Measurements from ENCODE around the gene ANP32B.

ANP32B gene

DNA sequence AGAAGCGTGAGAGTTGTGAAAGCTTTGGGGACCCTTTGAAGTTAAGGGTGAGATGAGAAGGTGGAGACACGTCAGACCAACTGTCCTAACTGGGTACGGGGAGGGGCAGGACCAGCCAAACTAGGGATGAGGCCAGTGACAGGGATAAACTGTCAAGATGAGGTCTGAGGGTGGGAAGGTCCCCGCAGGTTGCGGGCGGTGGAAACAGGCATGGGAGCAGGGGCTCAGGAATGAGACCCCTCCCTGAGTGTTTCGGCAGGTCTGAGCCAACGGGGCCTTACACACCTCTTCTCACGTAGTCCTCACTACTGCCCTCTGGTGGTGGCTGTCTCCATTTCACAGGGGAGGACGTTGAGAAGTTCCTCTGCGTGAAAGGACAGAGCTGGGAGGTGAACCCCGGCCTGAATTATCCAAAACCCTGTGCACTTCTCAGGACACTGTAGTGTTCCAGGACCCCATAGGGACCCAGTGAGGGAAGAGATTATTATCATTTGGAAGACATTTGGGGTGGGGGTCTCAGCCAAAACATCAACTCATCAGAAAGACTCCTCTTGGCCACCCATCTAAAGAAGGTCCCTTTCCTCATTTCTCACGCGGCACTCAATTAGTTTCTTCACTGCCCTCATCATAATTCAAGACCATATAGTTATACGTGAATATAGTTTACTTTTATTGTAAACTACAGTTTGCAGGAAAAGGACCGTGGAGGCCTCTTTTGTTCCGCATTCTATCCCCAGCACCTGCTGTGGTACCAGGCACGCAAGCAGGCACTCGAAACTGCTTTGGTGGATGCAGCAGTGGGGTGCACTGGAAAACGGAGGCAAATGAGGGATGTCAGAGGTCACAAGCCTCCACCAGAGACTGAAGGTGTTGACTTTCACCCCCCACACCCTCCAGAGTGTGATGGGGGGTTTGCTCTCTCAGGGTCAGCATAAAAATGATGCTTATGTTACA lies 51.7 kb downstream of the ANP32B start:
- DNase-seq = no peak

DNA sequence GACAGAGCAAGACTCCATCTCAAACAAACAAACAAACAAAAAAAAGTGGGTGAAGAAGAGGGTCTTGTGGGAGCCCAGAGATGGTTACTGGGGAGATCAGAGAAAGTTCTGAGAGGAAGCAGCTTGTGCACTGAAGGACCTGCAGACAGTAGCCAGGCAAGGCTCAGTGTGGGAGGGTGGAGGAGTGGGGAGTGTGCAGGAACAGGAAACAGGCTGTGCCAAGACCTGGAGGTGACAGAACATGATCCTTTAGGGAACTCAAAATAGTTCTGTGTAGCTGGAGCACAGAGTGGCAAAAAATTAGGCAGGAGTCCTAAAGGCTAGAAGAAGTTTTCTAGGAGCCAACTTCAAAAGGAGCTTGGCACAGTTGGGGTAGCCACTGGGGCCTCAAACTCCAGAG lies 54.2 kb downstream of the ANP32B start:
- no peak for DNase-seq

DNA sequence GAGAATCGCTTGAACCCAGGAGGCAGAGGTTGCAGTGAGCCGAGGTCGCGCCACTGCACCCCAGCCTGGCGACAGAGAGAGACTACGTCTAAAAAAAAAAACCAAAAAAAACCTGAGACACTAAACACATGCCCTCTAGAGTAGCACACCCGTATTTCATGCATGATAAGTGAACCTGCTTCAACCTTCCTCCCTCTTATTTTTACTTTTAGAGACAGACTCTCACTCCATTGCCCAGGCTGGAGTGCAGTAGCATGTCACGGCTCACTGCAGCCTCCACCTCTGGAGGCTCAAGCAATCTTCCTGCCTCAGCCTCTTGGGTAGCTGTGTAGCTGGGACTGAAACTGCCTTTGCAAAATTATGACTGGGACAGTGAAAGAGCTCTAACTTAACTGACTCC lies 55.8 kb downstream of the ANP32B start:
- DNase-seq = no peak

DNA sequence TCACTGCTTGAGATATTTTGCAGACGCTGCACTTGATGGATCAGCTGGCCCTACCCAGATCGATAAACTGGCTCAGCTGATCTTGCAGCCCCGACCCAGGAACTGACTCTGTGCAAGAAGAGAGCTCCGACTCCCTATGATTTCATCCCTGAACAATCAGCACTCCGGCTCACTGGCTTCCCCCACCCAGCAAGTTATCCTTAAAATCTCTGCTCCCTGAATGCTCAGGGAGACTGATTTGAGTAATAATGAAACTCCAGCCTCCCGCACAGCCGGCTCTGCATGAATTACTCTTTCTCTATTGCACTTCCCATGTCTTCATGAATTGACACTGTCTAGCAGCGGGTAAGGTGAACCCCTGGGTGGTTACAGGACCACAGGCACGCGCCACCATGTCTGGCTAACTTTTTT lies 56.5 kb downstream of the ANP32B start:
- no peak for DNase-seq

GRCh38 chr9:98040212-98040611 lies 57.1 kb downstream of the ANP32B start:
- no peak for DNase-seq

- DNase-seq = no peak
These were observed 60.8 kb downstream of the ANP32B start for GRCh38 chr9:98043915-98044314.

DNA sequence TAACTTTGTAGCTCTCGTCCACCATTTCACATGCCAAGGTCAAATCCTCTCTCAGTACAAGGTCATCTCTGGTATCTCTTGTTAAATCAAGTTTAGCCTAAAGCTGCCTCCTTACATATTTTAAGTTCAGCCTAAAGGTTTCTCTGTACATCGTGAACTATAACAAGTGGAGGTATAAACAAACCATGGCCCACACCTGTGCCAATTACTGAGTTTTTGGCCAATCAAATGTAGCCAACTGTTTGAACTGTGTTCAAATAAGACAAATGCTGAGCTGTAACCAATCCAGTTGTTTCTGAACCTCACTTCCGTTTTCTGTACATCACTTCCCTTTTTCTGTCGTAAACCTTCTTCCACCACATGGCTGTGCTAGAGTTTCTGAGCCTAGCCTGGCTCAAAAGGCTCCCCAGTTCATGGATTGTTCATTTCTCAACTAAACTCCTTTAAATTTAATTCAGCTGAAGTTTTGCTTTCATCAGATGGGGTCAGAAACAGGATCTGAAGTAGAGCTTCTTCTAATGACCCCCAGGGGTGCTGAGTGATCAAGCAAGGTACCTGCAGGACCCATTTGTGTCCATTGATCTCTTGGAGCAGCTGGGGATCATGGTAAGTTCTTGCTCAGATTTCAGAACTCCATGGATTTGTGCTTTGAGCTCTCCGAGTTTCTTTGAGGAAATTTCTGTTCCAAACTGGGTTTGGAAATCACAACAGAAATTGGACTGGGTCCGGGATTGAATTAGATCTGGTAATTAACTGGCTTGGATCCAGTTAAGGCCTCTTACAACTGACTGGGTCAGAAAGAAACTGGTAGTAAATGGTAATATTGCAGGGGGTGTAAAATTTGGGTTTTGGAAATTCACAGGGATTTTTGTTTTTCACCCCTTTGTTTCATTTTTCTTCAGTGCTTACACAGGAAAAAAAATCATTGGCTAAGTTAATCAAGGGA lies 62.4 kb downstream of the ANP32B start:
- no peak for DNase-seq

DNA sequence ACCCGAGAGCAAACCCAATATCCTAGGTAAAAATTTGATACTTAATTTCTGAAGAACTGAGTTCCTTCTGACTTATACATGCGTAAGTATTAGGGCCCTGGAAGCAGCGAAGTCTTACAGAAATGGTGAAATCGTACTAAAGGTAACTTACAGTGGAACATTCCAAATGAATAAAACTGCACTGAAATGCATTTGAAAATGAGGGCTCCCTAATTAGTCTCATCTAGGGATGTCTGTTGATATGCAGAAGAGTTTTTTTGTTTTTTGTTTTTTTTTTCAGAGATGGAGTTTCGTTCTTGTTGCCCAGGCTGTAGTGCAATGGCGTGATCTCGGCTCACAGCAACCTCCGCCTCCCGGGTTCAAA lies 63.0 kb downstream of the ANP32B start:
- DNase-seq = no peak

DNA sequence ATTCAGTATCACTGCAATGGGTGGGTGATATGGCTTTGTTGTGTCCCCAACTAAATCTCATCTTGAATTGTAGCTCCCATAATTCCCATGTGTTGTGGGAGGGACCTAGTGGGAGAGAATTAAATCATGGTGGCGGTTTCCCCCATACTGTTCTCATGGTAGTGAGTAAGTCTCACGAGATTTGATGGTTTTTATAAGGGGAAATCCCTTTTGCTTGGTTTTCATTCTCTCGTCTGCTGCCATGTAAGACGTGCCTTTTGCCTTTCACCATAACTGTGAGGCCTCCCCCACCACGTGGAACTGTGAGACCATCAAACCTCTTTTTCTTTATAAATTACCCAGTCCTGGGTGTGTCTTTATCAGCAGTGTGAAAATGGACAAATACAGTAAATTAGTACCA lies 63.9 kb downstream of the ANP32B start:
- no peak for DNase-seq

DNA sequence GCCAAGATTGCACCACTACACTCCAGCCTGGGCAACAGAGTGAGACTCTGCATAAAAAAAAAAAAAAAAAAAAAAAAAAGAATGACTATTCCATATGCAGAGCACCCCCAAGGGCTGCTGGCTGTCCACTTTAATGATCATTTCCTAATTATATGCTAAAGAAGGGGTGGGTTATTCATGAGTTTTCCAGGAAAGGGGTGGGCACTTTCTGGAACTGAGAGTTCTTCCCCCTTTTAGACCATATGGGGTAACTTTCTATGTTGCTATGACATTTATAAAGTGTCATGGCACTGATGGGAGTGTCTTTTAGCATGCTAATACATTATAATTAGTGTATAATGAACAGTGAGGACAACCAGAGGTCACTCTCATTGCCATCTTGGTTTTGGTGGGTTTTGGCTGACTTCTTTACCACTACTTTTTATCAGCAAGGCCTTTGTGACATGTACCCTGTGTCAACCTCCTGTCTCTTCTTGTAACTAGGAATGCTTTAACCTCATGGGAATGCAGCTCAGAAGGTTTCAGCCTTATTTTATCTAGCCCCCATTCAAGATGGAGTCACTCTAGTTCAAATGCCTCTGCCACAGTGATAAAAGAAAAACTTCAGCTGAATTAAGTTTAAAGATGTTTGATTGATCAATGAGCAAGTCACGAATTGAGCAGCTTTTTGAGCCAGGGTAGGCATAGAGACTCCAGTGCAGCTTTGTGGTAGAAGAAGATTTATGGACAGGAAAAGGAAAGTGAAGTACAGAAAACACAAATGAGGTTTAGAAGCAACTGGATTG lies 66.3 kb downstream of the ANP32B start:
- DNase-seq = no peak

DNA sequence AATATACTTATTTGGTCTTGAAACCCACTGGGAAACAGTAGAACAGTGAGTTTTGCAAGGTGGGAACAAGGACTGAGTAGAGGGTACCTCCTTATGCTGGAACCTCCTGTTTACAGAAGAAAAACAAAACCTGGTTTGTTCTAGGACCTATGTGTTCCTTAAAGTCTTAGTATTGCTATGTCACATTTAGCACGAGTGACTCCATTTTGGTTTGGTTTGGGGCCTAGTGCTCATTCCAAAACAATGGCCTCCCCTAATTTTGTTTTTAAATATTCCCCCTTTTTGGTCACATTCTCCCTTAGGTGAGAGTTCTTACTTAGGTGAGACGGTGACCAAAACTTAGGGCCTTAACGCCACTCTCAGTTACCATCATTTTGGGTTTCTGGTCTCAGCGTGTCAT lies 67.2 kb downstream of the ANP32B start:
- DNase-seq = no peak

DNA sequence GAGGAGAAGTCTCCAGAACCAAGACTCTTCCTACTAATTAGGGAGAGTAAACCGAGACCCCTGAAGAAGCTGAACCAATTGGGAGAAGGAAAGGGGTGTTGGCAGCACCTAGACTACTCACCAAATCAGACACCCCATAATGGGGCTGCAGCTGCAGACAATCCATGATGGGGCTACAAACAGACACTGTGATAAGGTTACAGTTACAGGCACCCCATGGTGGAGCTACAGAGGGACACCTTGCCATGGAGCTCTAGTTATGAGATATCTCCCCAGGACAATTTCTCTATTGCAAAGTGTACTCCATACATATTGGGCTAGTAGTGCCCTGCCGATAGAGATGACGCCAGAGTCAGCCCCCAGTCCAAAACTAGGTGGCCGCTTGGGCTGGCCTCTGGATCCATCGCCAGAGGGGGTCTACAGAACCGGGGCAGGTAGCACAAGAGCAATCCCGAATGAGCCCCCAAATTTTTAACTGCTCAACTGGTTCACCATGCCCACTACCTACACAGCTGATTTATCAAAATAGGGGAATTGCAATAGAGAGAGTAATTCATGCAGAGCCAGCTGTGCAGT lies 71.3 kb downstream of the ANP32B start:
- no peak for DNase-seq

DNA sequence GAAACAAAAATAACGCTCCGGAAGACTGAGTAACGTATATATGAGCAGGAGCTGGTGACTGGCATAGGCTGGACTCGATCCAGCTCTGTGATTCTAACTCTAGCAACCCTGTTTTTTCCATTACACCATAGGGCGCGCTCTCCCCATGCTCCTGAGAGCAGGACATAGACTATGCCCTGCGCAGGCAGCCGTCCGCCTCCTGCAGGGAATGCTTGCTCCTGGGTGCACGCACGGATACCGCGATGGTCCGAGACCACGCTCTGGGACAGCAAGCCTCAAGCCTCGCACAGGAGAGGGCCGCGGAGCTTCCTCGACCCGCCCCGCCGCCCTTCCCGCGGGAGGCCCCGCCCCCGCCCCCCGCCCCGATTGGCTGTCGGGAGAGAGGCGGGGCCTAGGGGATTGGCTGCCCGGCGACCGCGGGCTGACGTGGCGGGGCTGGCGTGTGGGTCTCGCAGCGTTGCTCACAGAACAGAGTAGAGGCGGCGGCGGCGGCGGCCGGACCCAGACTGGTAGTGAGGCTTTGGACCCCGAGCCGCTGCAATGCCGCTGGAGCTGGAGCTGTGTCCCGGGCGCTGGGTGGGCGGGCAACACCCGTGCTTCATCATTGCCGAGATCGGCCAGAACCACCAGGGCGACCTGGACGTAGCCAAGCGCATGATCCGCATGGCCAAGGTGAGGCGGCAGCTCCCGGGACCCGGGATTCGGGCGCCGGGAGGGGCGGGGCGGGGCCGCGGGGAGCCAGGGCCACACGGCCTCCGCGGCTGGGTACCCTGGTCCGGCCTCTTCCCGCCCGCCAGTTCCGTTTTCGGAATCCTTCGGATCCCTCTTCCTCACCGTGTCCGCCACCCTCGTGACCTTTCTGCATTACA lies 73.4 kb downstream of the ANP32B start, which contains the start of gene NANS:
Gene NANS (plus strand): TSS at position 464 of the 869 bp plus-strand sequence. CDS start 77 bp downstream, at position 541.
- peak; percentile 69 for DNase-seq

- DNase-seq = no peak
These were observed 74.1 kb downstream of the ANP32B start for GRCh38 chr9:98057138-98057799.

- no peak for DNase-seq
These were observed 79.0 kb downstream of the ANP32B start for GRCh38 chr9:98062161-98062560.

GRCh38 chr9:98064623-98065392 lies 81.7 kb downstream of the ANP32B start:
- no peak for DNase-seq

All from NCI-H1417 treated with DMSO at 0.1 percent for 48 hours (cell line).